22Rv1 (cell line): ENCODE measurements around the gene RAI1.

Source experiments
- CTCF ChIP-seq: fragments of 450-650 bp; IDR thresholded peaks from 2 replicates; pipeline ENCODE4 v1.5.1; 2017; ENCODE audit warnings: mild to moderate bottlenecking
- ZFX ChIP-seq: fragments of 450-650 bp; IDR thresholded peaks from 2 replicates; pipeline ENCODE4 v1.6.1; 2017; ENCODE audit warnings: antibody characterized with exemption, borderline replicate concordance

GRCh38 chr17:17839791-17840707 is 158.8 kb downstream of the RAI1 start:
- no peak for TF ChIP-seq CTCF
- no peak for TF ChIP-seq ZFX
